ENCODE measurements around the gene TUNAR.

The TUNAR gene

DNA sequence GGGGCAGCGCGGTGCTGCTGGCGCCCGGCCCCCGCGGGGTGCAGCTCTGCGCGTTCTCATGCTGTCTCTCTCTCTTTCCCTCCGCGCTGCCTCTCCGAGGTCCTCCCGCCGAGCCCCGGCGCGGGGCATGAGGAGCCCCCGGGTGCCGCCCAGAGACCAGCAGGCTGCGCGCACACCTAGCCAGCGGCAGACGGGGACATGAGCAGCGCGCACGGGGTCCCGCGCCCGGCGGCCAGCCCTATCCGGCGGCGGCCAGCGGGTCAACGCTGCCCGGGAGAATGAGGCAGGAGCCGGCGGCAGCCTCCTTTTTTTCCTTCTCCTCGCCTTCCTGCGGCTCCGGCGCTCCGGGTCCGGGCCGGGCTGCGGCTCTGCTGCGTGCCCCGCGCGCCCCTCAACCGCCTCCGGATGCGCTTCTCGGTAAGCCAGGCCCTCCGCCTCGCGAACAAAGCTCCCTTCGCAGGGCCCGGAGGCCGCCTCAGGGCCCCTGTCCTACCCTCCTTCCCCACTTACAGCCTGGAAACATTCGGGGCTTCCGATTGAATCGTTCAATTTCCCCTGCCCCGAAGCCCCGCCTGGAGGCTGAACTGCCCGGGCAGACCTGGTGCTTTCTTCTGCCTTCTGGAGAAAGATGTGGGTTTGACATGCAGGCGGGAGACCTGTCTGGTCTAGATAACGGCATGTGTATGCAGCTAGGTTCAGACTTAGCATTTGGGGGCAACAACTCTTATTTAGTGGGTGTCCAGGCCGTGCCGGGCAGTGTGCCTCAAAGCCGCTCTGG, at the start of gene TUNAR:
Gene TUNAR, plus strand, starts transcription at position 72 of the 778 bp plus-strand sequence.
- no peak for FAIRE-seq
- DNase-seq (ENCODE audit: low spot score): no peak

DNA sequence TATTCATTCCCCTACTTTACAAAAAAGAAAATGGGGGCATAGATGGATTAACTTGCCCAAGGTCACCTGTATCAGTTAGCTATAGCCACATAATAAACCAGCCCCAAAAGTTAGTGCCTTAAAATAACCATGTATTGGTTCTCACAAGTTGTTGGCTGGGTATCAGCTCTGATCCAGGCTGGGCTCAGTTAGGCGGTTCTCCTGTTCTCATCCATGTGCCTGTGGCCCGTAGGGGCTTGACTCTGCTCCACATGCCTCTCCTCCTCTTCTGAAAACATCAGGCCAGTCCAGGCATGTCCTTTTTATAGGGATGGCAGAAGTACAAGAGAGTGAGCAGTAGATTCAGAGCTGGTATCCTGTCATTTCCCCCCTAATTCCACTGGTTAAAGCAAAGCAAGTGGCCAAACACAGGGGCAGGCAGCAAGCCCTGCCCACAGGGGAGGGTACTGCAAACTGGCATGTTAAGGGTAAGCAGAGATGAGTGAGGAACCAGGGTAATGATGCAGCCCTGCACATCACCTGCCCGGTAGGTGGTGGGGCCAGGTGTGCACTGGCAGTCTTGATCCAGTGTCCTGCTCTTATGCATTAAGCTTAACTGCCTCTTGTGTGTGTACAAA, 47.9 kb upstream of the TUNAR start:
- FAIRE-seq (no peak), DNase-seq (ENCODE audit: low spot score) (no peak)

DNA sequence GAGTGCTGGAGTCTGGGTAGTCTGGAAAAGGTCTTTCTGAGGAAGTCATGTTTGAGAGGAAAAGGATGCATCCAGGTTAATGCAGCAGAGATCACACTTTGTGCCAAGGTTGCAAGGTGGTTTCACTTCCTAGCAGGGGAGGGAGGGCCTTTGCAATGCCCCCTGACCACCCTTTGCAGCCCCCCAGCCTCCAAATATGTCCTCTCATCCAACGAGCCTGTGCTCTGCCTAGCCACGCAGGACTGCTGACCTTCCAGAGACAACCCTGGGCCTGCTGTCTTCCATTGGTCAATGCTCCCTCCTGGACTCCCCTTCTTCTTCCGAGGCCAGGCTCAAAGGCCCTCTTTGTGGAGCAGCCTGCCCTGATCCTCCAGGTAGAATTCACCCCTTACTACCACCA, 47.3 kb upstream of the TUNAR start:
- DNase-seq (ENCODE audit: low spot score) (no peak), FAIRE-seq (no peak)

GRCh38 chr14:95830386-95830785, 46.2 kb upstream of the TUNAR start:
- FAIRE-seq: no peak
- DNase-seq (ENCODE audit: low spot score): no peak

- DNase-seq (ENCODE audit: low spot score) (no peak), FAIRE-seq (no peak)
These were observed 45.6 kb upstream of the TUNAR start for GRCh38 chr14:95831041-95831440.

- DNase-seq (ENCODE audit: low spot score) (no peak), FAIRE-seq (no peak)
These were observed 45.2 kb upstream of the TUNAR start for GRCh38 chr14:95831468-95831867.

GRCh38 chr14:95832012-95832411, 44.6 kb upstream of the TUNAR start:
- FAIRE-seq: no peak

GRCh38 chr14:95833429-95833828, 43.2 kb upstream of the TUNAR start:
- FAIRE-seq (no peak), DNase-seq (ENCODE audit: low spot score) (no peak)

More at GRCh38 chr14:95832012-95832411, 44.6 kb upstream of the TUNAR start:
- no peak for DNase-seq (ENCODE audit: low spot score)

GRCh38 chr14:95834496-95834895, 42.1 kb upstream of the TUNAR start:
- DNase-seq (ENCODE audit: low spot score) (no peak), FAIRE-seq (no peak)

- DNase-seq (ENCODE audit: low spot score) (no peak), FAIRE-seq (no peak)
These were observed 41.4 kb upstream of the TUNAR start for GRCh38 chr14:95835121-95835730.

- DNase-seq (ENCODE audit: low spot score) (no peak), FAIRE-seq (no peak)
These were observed 37.8 kb upstream of the TUNAR start for GRCh38 chr14:95838862-95839261.

- FAIRE-seq (no peak), DNase-seq (ENCODE audit: low spot score) (no peak)
These were observed 36.4 kb upstream of the TUNAR start for GRCh38 chr14:95840094-95840700.

DNA sequence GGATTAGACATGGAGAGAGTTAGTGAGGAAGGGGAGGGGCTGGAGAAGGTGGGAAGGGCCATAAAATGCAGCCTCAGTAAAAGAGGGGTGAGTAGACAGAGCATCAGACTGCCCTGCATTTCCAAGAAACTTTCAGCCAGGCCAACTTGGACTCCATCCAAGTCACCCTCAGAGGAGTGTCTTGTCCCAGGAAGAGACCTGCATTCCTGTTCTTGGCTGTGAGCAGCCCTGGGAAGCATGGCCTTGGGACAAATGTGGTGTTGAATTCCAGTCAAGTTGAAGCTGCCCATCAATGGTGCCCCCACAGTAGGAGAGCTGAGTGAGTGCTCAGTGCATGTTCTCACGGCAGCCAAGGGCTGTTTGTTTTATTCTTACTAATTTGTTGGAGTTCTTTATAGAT, 35.0 kb upstream of the TUNAR start:
- FAIRE-seq (no peak), DNase-seq (ENCODE audit: low spot score) (no peak)

DNA sequence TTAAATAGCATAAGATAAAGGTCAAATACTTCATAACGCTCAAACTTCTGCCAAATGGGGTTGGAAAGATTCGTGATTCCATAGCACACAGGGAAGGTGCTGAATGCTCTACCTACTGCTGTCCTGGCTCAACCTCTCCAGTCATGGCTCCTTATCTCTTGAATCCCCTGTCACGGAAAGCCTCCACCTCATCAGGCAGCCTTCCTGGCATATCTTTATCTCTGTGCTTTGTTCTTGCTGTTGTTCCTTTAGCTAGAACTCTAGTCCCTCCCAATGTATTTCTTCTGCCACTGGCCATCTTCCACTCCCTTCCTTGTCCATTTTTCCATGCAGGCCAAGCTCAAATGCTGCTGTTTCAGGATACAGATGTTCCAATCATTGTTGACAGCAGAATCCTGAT, 26.9 kb upstream of the TUNAR start:
- FAIRE-seq (no peak), DNase-seq (ENCODE audit: low spot score) (no peak)

DNA sequence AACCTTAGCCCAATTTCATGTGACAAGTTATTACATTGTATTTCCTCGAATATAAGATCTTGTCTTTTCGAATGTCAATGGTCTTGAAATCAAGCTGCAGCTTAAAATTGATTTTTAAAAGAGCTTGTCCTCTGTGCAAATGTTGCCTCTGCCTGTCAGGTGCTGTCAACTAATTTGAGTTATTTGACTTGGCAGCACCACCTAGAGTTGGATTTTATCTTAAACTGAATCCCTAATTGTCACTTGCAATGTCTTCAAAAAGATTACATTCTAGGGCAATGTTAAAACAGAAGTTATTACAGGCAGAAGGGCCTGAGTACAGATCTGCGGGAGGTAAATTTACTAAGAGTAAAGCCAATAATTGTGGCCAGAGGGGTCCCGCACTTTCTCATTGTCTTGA, 26.2 kb upstream of the TUNAR start:
- no peak for DNase-seq (ENCODE audit: low spot score)
- FAIRE-seq: no peak

- DNase-seq (ENCODE audit: low spot score) (no peak), FAIRE-seq (no peak)
These were observed 21.0 kb upstream of the TUNAR start for GRCh38 chr14:95855606-95856005.

DNA sequence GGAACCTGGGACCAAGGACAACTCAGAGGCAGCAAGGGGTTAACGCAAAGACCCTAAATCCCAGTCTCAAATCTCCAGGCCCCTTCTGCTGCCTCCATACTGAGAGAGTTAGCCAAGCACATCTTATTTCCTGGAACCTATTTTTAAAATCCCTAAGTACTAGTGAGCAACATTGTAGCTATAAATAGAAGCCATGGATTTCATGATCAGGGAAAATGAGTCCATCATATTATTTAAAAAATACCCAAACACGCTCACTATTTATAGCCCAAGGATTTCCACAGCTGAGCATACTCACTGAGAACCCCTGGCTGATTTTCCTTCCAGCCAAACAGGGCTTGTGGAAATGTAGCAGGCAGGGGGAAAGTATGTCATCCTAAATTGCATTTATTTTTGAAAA, 19.4 kb upstream of the TUNAR start:
- DNase-seq (ENCODE audit: low spot score) (no peak), FAIRE-seq (no peak)

GRCh38 chr14:95858893-95859292, 17.7 kb upstream of the TUNAR start:
- DNase-seq (ENCODE audit: low spot score) (no peak), FAIRE-seq (no peak)

GRCh38 chr14:95862243-95862642, 14.4 kb upstream of the TUNAR start:
- FAIRE-seq (no peak), DNase-seq (ENCODE audit: low spot score) (no peak)

DNA sequence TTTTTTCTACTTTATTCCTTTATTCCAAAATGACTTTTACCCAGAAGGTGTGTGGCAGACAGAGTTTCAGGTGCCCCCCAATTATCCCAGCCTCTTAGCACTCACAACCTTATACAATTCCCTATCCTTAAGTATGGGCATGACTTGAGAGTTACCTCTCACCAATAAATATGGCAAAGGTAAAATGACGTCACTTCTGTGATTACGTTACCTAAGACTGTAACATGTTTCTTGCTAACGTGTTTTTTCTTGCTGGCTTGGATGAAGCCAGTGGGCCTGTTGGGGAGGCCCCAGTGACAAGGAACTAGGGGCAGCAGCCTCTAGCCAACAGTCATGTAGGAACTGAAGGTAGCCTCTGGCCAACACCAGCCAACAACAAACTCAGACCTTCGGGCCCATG, 13.3 kb upstream of the TUNAR start:
- FAIRE-seq (no peak), DNase-seq (ENCODE audit: low spot score) (no peak)

GRCh38 chr14:95869776-95870175, 6.9 kb upstream of the TUNAR start:
- no peak for DNase-seq (ENCODE audit: low spot score)

GRCh38 chr14:95870772-95871171, 5.9 kb upstream of the TUNAR start:
- FAIRE-seq: no peak
- DNase-seq (ENCODE audit: low spot score): no peak

More at GRCh38 chr14:95869776-95870175, 6.9 kb upstream of the TUNAR start:
- FAIRE-seq: no peak
